GM12878 (cell line): ENCODE results near the gene SPESP1. TPM values are rescaled to one million over a fixed set of nuclear protein-coding genes. Genes with fewer than 3 reads are reported as not detected.

Experiments
- ATAC-seq: fragments of 200-7000 bp; cut with Tn5 transposase; 3 replicates; pipeline ENCODE4 v1.9.1; 2020; ENCODE audit warnings: mild to moderate bottlenecking, moderate library complexity
- BruUV-seq: library from RNA; stranded (reverse); fragments of 400-500 nt; replicated peaks from 2 replicates; lab custom pipeline; 2021; lab: Mats Ljungman, UMichigan
- CTCF ChIA-PET: fragments of 300-600 bp; sonication (Branson Sonifier 250); formaldehyde crosslinking; extraction: SDS; loops from one replicate; lab custom pipeline; 2021; ENCODE audit warnings: inconsistent platforms; lab: Yijun Ruan, JAX
- POLR2A ChIA-PET: fragments of 350-600 bp; formaldehyde crosslinking; extraction: SDS; loops from one replicate; lab custom pipeline; 2021; ENCODE audit warnings: inconsistent platforms; lab: Charles Lee
- RAD21 ChIA-PET: fragments of 300-600 bp; sonication (Branson Sonifier 250); formaldehyde crosslinking; loops from one replicate; lab custom pipeline; 2023; ENCODE audit warnings: antibody characterized with exemption; ENCODE audit not compliant: unreplicated experiment; lab: Charles Lee
- SMC1A ChIA-PET: fragments of 300-600 bp; sonication (Branson Sonifier 250); formaldehyde crosslinking; loops from one replicate; lab custom pipeline; 2023; ENCODE audit not compliant: unreplicated experiment, uncharacterized antibody; lab: Charles Lee
- DNase-seq: peaks from one replicate; pipeline ENCODE4 v3.0.0-alpha.2; 2011; ENCODE audit warnings: low read depth, low spot score
- FAIRE-seq: peaks from 3 replicates; lab custom pipeline; 2011; peaks lifted over from hg19 to GRCh38; lab: Jason Lieb, UNC
- H2AFZ ChIP-seq: 2 replicates; pipeline ENCODE4 v1.6.0; 2011; ENCODE audit warnings: low read depth, low read length, control low read depth; ENCODE audit not compliant: control insufficient read depth
- H3K27ac ChIP-seq: 2 replicates; pipeline ENCODE4 v1.5.1; 2011; ENCODE audit warnings: control low read depth; ENCODE audit not compliant: control insufficient read depth, insufficient read depth
- H3K27me3 ChIP-seq, 2 experiments: replicated peaks in 1 of 2; 2 replicates each; pipeline versions ENCODE4 v1.6.0 to v1.6.1; 2011; ENCODE audit warnings: low read length in 1 of 2; ENCODE audit not compliant: control insufficient read depth in 2 of 2, insufficient read depth in 2 of 2
- H3K36me3 ChIP-seq, 2 experiments: 2 replicates each; pipeline ENCODE4 v1.5.1; 2011; ENCODE audit warnings: low read length in 1 of 2; ENCODE audit not compliant: control insufficient read depth in 2 of 2, insufficient read depth in 2 of 2
- H3K4me1 ChIP-seq: 2 replicates; pipeline ENCODE4 v1.6.1; 2011; ENCODE audit warnings: mild to moderate bottlenecking, low read length, moderate library complexity, mixed read lengths; ENCODE audit not compliant: control insufficient read depth, insufficient read depth
- H3K4me2 ChIP-seq: 2 replicates; pipeline ENCODE4 v1.6.0; 2011; ENCODE audit warnings: control low read depth; ENCODE audit not compliant: control insufficient read depth, insufficient read depth
- H3K4me3 ChIP-seq: fragments of 200-600 bp; sonication (generic); 2 replicates; pipeline ENCODE4 v1.5.1; 2016
- H3K79me2 ChIP-seq: 2 replicates; pipeline ENCODE4 v1.6.0; 2011; ENCODE audit warnings: low read length; ENCODE audit not compliant: control insufficient read depth, insufficient read depth
- H3K9ac ChIP-seq: 2 replicates; pipeline ENCODE4 v1.8.0; 2011; ENCODE audit warnings: low read length, control low read depth, mixed read lengths; ENCODE audit not compliant: control insufficient read depth, insufficient read depth
- H3K9me3 ChIP-seq: replicated peaks from 3 replicates; pipeline ENCODE4 v1.5.1; 2011; ENCODE audit warnings: mild to moderate bottlenecking, low read length; ENCODE audit not compliant: control insufficient read depth, insufficient read depth
- H4K20me1 ChIP-seq: 2 replicates; pipeline ENCODE4 v1.6.0; 2011; ENCODE audit not compliant: control insufficient read depth, insufficient read depth
- CHD1 ChIP-seq: IDR thresholded peaks from 2 replicates; pipeline ENCODE4 v1.6.1; 2012; ENCODE audit warnings: low read depth, low read length, improper control_type of control experiment
- EZH2 ChIP-seq: IDR thresholded peaks from 2 replicates; pipeline ENCODE4 v1.6.1; 2012; ENCODE audit warnings: low read depth, mild to moderate bottlenecking, control low read depth, inconsistent platforms, low read length, borderline replicate concordance; ENCODE audit not compliant: control insufficient read depth
- IRF4 ChIP-seq: IDR thresholded peaks from 2 replicates; pipeline ENCODE4 v1.6.1; 2011; ENCODE audit warnings: low read depth, low read length
- NR2C1 ChIP-seq: fragments of 450-650 bp; IDR thresholded peaks from 2 replicates; pipeline ENCODE4 v1.6.1; 2017; ENCODE audit warnings: antibody characterized with exemption, mild to moderate bottlenecking, moderate library complexity
- RUNX3 ChIP-seq: IDR thresholded peaks from 2 replicates; pipeline ENCODE4 v1.6.1; 2012; ENCODE audit warnings: low read length, inconsistent platforms
- TARDBP ChIP-seq: IDR thresholded peaks from 2 replicates; pipeline ENCODE4 v1.6.1; 2016; ENCODE audit warnings: borderline replicate concordance
- YBX1 ChIP-seq: fragments of 450-650 bp; IDR thresholded peaks from 2 replicates; pipeline ENCODE4 v1.6.1; 2016; ENCODE audit warnings: antibody characterized with exemption
- ZBTB40 ChIP-seq: fragments of 450-650 bp; IDR thresholded peaks from 2 replicates; pipeline ENCODE4 v1.6.1; 2016; ENCODE audit warnings: mild to moderate bottlenecking, moderate library complexity, borderline replicate concordance
- WGBS: methylation state at CpG from one replicate; pipeline ENCODE4 v1.1.6; 2016; ENCODE audit warnings: low lambda C conversion rate; ENCODE audit not compliant: insufficient replicate concordance, insufficient coverage; ENCODE audit errors: missing lambda C conversion rate; 5-methylcytosine and 5-hydroxymethylcytosine counted together
- in situ Hi-C: fragments of 300-500 bp; cut with MboI; formaldehyde crosslinking; loops from 9 replicates; pipeline ENCODE4 v1.14.3; 2018; ENCODE audit warnings: mixed read lengths
- intact Hi-C: fragments of 100-400 bp; cut with micrococcal nuclease; formaldehyde crosslinking; loops from one replicate; pipeline ENCODE4 v1.14.2; 2022; ENCODE audit not compliant: unreplicated experiment
- polyA plus RNA-seq, 11 experiments: library from polyadenylated mRNA; depleted of rRNA in 4 of 11; unstranded in 6 of 11; stranded (reverse) in 5 of 11; fragments of >200 nt; fragmentation: Nextera tagmentation in 4 of 11; fragmentation: Illumina TruSeq in 1 of 11; extraction: Ambion mirVana in 4 of 11; extraction: Trizol in 1 of 11; gene quantifications; 1 replicate in 1 of 11; 2 replicates in 10 of 11; pipeline versions ENCODE4 v1.2.1 to v1.2.3, GENCODE V29; 2011 to 2016; ENCODE audit warnings: inconsistent platforms in 2 of 11, missing spikeins in 2 of 11, low read depth in 1 of 11
- total RNA-seq, 4 experiments: library from RNA; depleted of rRNA in 3 of 4; stranded (reverse); fragments of >200 nt in 3 of 4; fragmentation: Illumina TruSeq in 1 of 4; extraction: Trizol in 1 of 4; gene quantifications; 2 replicates each; pipeline versions ENCODE4 v1.2.1 to v1.2.3, GENCODE V29; 2013 to 2021
- TF ChIP-seq, protein P1 (sequence below): IDR thresholded peaks from 2 replicates; pipeline ENCODE4 v1.6.1; 2011; ENCODE audit warnings: borderline replicate concordance, low read depth, mild to moderate bottlenecking, moderate library complexity, mixed read lengths, low read length; ENCODE audit not compliant: insufficient read depth; ENCODE audit errors: extremely low read length
- TF ChIP-seq, protein P2 (sequence below): IDR thresholded peaks from 2 replicates; pipeline ENCODE4 v1.6.1; 2012; ENCODE audit warnings: improper control_type of control experiment, low read depth, low read length; ENCODE audit not compliant: insufficient replicate concordance
- TF ChIP-seq, protein P3 (sequence below): fragments of 450-650 bp; IDR thresholded peaks from 2 replicates; pipeline ENCODE4 v1.6.1; 2017; ENCODE audit warnings: borderline replicate concordance

The SPESP1 gene
- total and polyA plus RNA-seq, 10 of the 15 experiments (the other 5 are each of a cell fraction or from before 2014, with no cell fraction given), result not detected

DNA sequence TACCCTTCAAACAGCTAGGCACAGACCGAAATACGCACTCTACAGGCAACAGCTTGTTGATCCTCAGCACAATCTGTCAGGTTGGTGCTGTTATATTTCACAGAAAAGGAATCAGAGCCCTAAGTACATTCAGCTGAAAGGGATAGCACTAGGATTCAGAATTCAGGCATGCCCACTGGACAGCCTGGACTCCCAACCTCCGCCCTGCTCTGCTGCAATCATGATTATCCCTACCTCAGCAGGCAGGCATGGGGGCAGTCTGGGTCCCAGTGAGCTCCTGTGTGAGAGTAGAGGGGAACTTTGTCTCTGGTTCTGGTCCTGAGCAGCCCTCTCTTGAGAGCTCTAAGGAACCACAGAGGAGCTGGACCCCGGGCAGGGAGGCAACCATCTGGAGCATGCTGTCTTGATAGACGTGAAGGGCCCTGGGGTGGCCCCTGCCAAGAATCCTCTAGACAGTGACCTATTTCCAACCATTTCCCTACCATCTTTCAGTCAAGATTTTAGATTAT lies 60.7 kb downstream of the SPESP1 start (continued):
- TF ChIP-seq ZBTB40, result no peak
- TF ChIP-seq, protein P1, sequence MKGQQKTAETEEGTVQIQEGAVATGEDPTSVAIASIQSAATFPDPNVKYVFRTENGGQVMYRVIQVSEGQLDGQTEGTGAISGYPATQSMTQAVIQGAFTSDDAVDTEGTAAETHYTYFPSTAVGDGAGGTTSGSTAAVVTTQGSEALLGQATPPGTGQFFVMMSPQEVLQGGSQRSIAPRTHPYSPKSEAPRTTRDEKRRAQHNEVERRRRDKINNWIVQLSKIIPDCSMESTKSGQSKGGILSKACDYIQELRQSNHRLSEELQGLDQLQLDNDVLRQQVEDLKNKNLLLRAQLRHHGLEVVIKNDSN, result no peak

DNA sequence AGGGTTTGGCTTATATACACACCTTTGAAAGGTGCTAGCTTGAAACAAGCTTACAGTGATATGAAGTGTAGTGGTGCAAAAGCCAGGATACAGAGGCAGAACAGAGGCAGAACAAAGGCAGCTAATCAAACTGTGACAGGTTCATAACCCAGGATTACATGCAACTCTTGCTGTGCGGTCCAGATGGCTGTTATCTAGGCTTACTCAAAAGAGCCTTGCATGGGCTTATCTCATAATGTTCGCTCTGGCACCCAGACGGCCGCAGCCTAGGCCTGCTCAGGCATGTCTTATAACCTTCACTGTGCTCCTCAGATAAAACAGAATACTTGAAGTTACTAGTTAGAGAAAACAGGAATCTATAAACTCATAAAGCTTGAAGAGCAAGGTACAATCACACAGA lies 61.4 kb downstream of the SPESP1 start:
- CTCF ChIA-PET, result no interaction called here
- no peaks in the 10 kb centered on the region for H3K79me2 ChIP-seq
- intact Hi-C loops, result no loop called here
- H3K4me3 ChIP-seq, result no peak overlapping the region
- no peak overlapping the region for H3K4me2 ChIP-seq
- no peaks in the 10 kb centered on the region for H3K4me1 ChIP-seq
- no peaks in the 10 kb centered on the region for H3K36me3 ChIP-seq
- no peak for FAIRE-seq
- POLR2A ChIA-PET, result no interaction called here
- in situ Hi-C loops, result no loop called here
- H3K27ac ChIP-seq, result no peak overlapping the region
- RAD21 ChIA-PET, result no interaction called here
- WGBS, result 13% methylated on average over 4 of the region's 4 CpGs
- no peak overlapping the region for H3K9ac ChIP-seq
- BruUV-seq, result no TSS peak
- H4K20me1 ChIP-seq, result no peaks in the 10 kb centered on the region
- SMC1A ChIA-PET, result no interaction called here
- no peaks in the 10 kb centered on the region; a peak in 3 of 4 replicates for H3K27me3 ChIP-seq
- no peak overlapping the region for H2AFZ ChIP-seq
- no peak for ATAC-seq
- DNase-seq, result no peak
- no peaks in the 10 kb centered on the region for H3K9me3 ChIP-seq
- TF ChIP-seq, protein P2, sequence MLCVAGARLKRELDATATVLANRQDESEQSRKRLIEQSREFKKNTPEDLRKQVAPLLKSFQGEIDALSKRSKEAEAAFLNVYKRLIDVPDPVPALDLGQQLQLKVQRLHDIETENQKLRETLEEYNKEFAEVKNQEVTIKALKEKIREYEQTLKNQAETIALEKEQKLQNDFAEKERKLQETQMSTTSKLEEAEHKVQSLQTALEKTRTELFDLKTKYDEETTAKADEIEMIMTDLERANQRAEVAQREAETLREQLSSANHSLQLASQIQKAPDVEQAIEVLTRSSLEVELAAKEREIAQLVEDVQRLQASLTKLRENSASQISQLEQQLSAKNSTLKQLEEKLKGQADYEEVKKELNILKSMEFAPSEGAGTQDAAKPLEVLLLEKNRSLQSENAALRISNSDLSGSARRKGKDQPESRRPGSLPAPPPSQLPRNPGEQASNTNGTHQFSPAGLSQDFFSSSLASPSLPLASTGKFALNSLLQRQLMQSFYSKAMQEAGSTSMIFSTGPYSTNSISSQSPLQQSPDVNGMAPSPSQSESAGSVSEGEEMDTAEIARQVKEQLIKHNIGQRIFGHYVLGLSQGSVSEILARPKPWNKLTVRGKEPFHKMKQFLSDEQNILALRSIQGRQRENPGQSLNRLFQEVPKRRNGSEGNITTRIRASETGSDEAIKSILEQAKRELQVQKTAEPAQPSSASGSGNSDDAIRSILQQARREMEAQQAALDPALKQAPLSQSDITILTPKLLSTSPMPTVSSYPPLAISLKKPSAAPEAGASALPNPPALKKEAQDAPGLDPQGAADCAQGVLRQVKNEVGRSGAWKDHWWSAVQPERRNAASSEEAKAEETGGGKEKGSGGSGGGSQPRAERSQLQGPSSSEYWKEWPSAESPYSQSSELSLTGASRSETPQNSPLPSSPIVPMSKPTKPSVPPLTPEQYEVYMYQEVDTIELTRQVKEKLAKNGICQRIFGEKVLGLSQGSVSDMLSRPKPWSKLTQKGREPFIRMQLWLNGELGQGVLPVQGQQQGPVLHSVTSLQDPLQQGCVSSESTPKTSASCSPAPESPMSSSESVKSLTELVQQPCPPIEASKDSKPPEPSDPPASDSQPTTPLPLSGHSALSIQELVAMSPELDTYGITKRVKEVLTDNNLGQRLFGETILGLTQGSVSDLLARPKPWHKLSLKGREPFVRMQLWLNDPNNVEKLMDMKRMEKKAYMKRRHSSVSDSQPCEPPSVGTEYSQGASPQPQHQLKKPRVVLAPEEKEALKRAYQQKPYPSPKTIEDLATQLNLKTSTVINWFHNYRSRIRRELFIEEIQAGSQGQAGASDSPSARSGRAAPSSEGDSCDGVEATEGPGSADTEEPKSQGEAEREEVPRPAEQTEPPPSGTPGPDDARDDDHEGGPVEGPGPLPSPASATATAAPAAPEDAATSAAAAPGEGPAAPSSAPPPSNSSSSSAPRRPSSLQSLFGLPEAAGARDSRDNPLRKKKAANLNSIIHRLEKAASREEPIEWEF, result no peak
- TF ChIP-seq, protein P3, sequence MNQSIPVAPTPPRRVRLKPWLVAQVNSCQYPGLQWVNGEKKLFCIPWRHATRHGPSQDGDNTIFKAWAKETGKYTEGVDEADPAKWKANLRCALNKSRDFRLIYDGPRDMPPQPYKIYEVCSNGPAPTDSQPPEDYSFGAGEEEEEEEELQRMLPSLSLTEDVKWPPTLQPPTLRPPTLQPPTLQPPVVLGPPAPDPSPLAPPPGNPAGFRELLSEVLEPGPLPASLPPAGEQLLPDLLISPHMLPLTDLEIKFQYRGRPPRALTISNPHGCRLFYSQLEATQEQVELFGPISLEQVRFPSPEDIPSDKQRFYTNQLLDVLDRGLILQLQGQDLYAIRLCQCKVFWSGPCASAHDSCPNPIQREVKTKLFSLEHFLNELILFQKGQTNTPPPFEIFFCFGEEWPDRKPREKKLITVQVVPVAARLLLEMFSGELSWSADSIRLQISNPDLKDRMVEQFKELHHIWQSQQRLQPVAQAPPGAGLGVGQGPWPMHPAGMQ, result no peak
- no peak for TF ChIP-seq IRF4
- TF ChIP-seq EZH2, result no peak
- TF ChIP-seq RUNX3, result no peak
- TF ChIP-seq CHD1, result no peak
- TF ChIP-seq NR2C1, result no peak
- no peak for TF ChIP-seq YBX1
- no peak for TF ChIP-seq TARDBP
